Endodermal cell (in vitro differentiated cells): ENCODE results near the gene MTUS2. TPM values are rescaled to one million over a fixed set of nuclear protein-coding genes. Genes with fewer than 3 reads are reported as not detected.

Experiments used
- DNase-seq: peaks from one replicate; pipeline ENCODE4 v3.0.0-alpha.2; 2017
- H3K27ac ChIP-seq: 2 replicates; pipeline ENCODE4 v1.5.1; 2013; ENCODE audit warnings: mild to moderate bottlenecking, low read depth, low read length, moderate library complexity
- H3K27me3 ChIP-seq: 2 replicates; pipeline ENCODE4 v1.6.1; 2013; ENCODE audit warnings: mild to moderate bottlenecking, low read length, moderate library complexity; ENCODE audit not compliant: insufficient read depth, control insufficient read depth, poor library complexity, severe bottlenecking
- H3K36me3 ChIP-seq: 2 replicates; pipeline ENCODE4 v1.7.0; 2013; ENCODE audit warnings: mild to moderate bottlenecking, low read length, moderate library complexity; ENCODE audit not compliant: control insufficient read depth, insufficient read depth
- H3K4me1 ChIP-seq: one replicate; pipeline ENCODE4 v1.7.0; 2013; ENCODE audit warnings: low read length; ENCODE audit not compliant: control insufficient read depth, insufficient read depth
- H3K4me3 ChIP-seq: 2 replicates; pipeline ENCODE4 v1.5.1; 2013; ENCODE audit warnings: mild to moderate bottlenecking, low read length, moderate library complexity
- H3K9ac ChIP-seq: 2 replicates; pipeline ENCODE4 v1.6.1; 2013; ENCODE audit warnings: mild to moderate bottlenecking, low read length, moderate library complexity; ENCODE audit not compliant: poor library complexity, severe bottlenecking; ENCODE audit errors: extremely low read depth
- H3K9me3 ChIP-seq: 2 replicates; pipeline ENCODE4 v1.6.1; 2013; ENCODE audit warnings: mild to moderate bottlenecking, low read length, moderate library complexity; ENCODE audit not compliant: control insufficient read depth
- H3K27ac Mint-ChIP-seq: 2 replicates; pipeline ENCODE4 v1.8.0; 2020; ENCODE audit warnings: mixed read lengths
- H3K27me3 Mint-ChIP-seq: 2 replicates; pipeline ENCODE4 v1.8.0; 2021; ENCODE audit warnings: mild to moderate bottlenecking, mixed read lengths; ENCODE audit not compliant: insufficient read depth
- H3K36me3 Mint-ChIP-seq: 2 replicates; pipeline ENCODE4 v1.8.0; 2020; ENCODE audit warnings: low read depth, mixed read lengths
- H3K4me1 Mint-ChIP-seq: 2 replicates; pipeline ENCODE4 v1.8.0; 2020; ENCODE audit warnings: mixed read lengths
- H3K4me3 Mint-ChIP-seq: 2 replicates; pipeline ENCODE4 v1.8.0; 2020; ENCODE audit warnings: mild to moderate bottlenecking, moderate library complexity, mixed read lengths
- H3K9me3 Mint-ChIP-seq: 2 replicates; pipeline ENCODE4 v1.8.0; 2020; ENCODE audit warnings: mild to moderate bottlenecking, mixed read lengths
- WGBS, 2 experiments: methylation state at CpG; one replicate each; pipeline versions ENCODE4 v1.1.5 to v1.1.7; 2013; ENCODE audit warnings: missing lambda C conversion rate in 2 of 2, mixed read lengths in 1 of 2; ENCODE audit not compliant: insufficient coverage in 1 of 2, insufficient read length in 1 of 2; 5-methylcytosine and 5-hydroxymethylcytosine counted together
- total RNA-seq, 2 donors: library from RNA; stranded (reverse); fragmentation: NEBNext Ultra II Directional in 1 of 2; extraction: Animal tissue kit (Norgen Biotek cat#: 25700) in 1 of 2; gene quantifications; 2 replicates in 1 of 2; 3 replicates in 1 of 2; pipeline ENCODE4 v1.2.1, GENCODE V29; 2021
- TF ChIP-seq, protein P1 (sequence below): fragments of 200-600 bp; sonication (generic); conservative IDR thresholded peaks from 2 replicates; pipeline ENCODE4 v1.5.0; 2021; ENCODE audit warnings: antibody characterized with exemption, mild to moderate bottlenecking

The MTUS2 gene
- total RNA-seq, 2 donors from 2014 or later: 1.2 to 1.3 TPM

- Mint-ChIP-seq H3K4me1 (peaks cover 4% of the 10 kb centered on the region), H3K36me3 (no peaks in the 10 kb centered on the region), H3K4me3 (no peak overlapping the region), H3K9me3 (peaks cover 9% of the 10 kb centered on the region), H3K27me3 (peaks cover 78% of the 10 kb centered on the region), H3K27ac (no peak overlapping the region)
- Histone ChIP-seq H3K27ac (no peak overlapping the region), H3K27me3 (peaks cover 53% of the 10 kb centered on the region), H3K36me3 (no peaks in the 10 kb centered on the region), H3K9me3 (peaks cover 19% of the 10 kb centered on the region), H3K9ac (no peak overlapping the region), H3K4me3 (no peak overlapping the region), H3K4me1 (no peaks in the 10 kb centered on the region)
- no peak for DNase-seq
- TF ChIP-seq, protein P1, sequence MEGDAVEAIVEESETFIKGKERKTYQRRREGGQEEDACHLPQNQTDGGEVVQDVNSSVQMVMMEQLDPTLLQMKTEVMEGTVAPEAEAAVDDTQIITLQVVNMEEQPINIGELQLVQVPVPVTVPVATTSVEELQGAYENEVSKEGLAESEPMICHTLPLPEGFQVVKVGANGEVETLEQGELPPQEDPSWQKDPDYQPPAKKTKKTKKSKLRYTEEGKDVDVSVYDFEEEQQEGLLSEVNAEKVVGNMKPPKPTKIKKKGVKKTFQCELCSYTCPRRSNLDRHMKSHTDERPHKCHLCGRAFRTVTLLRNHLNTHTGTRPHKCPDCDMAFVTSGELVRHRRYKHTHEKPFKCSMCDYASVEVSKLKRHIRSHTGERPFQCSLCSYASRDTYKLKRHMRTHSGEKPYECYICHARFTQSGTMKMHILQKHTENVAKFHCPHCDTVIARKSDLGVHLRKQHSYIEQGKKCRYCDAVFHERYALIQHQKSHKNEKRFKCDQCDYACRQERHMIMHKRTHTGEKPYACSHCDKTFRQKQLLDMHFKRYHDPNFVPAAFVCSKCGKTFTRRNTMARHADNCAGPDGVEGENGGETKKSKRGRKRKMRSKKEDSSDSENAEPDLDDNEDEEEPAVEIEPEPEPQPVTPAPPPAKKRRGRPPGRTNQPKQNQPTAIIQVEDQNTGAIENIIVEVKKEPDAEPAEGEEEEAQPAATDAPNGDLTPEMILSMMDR: no peak
- 84 to 96% methylated on average over 4 to 5 of the region's 5 CpGs for WGBS, 2 experiments
Observed at GRCh38 chr13:28822151-28822550, 2.0 kb downstream of the MTUS2 start.

DNA sequence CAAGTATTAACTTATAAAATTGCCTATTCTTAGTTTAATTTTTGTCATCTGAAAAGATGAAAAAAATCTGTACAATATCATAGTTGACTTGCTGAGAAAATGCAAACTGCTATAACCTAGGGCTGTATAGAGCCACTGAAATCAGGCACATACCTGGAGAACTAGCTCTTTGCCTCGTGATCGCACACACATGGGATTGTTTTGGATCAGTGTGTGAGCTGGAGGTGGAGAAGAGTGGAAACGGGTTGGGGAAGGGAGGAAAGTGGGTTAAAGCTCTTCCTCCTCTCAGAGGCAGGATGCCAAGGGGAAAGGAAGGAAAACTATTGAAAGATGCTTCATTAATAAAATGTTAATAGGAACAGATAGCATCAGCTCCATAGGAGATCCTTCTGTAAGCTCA lies 2.7 kb downstream of the MTUS2 start:
- TF ChIP-seq, protein P1: no peak
- Histone ChIP-seq H3K4me3 (no peak overlapping the region), H3K36me3 (no peaks in the 10 kb centered on the region), H3K4me1 (no peaks in the 10 kb centered on the region), H3K27me3 (peaks cover 46% of the 10 kb centered on the region), H3K9me3 (peaks cover 23% of the 10 kb centered on the region), H3K27ac (no peak overlapping the region), H3K9ac (no peak overlapping the region)
- Mint-ChIP-seq H3K9me3 (peaks cover 12% of the 10 kb centered on the region), H3K27me3 (peaks cover 71% of the 10 kb centered on the region), H3K27ac (no peak overlapping the region), H3K4me1 (peaks cover 4% of the 10 kb centered on the region), H3K36me3 (no peaks in the 10 kb centered on the region), H3K4me3 (no peak overlapping the region)
- DNase-seq: no peak
- WGBS, 2 experiments: 65 to 84% methylated on average over 3 of the region's 3 CpGs

DNA sequence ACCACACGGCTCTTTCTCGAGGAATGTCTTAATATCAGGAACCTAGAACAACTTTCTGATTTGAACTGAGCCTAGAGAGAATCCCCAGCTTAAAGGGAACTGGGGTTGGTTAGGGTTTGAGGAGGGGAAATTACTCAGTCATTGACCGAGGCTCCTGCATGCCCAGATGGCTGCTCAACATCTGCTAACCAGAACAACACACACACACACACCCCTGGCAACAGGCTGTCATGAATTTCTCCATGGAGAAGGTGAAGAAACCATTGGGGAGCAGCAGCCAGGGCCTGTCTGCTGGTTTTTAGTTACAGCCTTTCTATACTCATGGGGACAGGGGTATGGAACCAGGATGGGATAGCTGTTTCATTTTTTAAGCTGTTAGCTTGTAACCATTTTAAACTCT lies 5.2 kb downstream of the MTUS2 start:
- Histone ChIP-seq H3K27ac (no peak overlapping the region), H3K27me3 (peaks cover 27% of the 10 kb centered on the region), H3K4me1 (no peaks in the 10 kb centered on the region), H3K4me3 (no peak overlapping the region), H3K9me3 (peaks cover 46% of the 10 kb centered on the region), H3K36me3 (no peaks in the 10 kb centered on the region), H3K9ac (no peak overlapping the region)
- Mint-ChIP-seq H3K27ac (no peak overlapping the region), H3K4me3 (no peak overlapping the region), H3K9me3 (peaks cover 36% of the 10 kb centered on the region), H3K36me3 (no peaks in the 10 kb centered on the region), H3K4me1 (peaks cover 2% of the 10 kb centered on the region), H3K27me3 (peaks cover 54% of the 10 kb centered on the region)
- DNase-seq: no peak
- WGBS, 2 experiments: 77 to 94% methylated on average over 2 of the region's 3 CpGs
- TF ChIP-seq, protein P1: no peak
